ENCODE data around the gene ARHGEF1. TPM values are rescaled to one million over a fixed set of nuclear protein-coding genes. Genes with fewer than 3 reads are reported as not detected.
"Not testable (repeated sequence)": the region's sequence is repeated elsewhere in the genome, so short reads cannot be mapped to it uniquely, and the experiment has no call there.

Gene ARHGEF1
- total and polyA plus RNA-seq, 11 donors, result 22.8 to 89.2 (median 28.0) TPM

GRCh38 chr19:41872775-41873647, 10.0 kb upstream of the ARHGEF1 start:
- Histone ChIP-seq H3K4me3 (no peak overlapping the region), H3K27me3 (no peaks in the 10 kb centered on the region), H3K9me3 (no peaks in the 10 kb centered on the region), H3K36me3 (peaks cover 0 to 43% (median 39%) of the 10 kb centered on the region in 9 donors), H3K27ac (peak overlapping the region in 4 of 12 donors; percentile 4 to 86 (median 25)), H3K4me1 (peaks cover 0 to 96% (median 20%) of the 10 kb centered on the region in 12 donors)
- ATAC-seq (peak; percentile 38 to 71 (median 65)), DNase-seq (peak; percentile 53 to 84 (median 65))
- TF ChIP-seq POLR2A (IDR thresholded peaks at IDR 0.05) (no peak), CTCF (IDR thresholded peaks at IDR 0.05) (peak; percentile 52 to 72 (median 64))
- intact Hi-C loops (cut with DNase I), result loop anchor here (1.0 to 10.0 kb wide), 8 partner anchors 59 to 362 kb away; partner anchors contain the start of gene RABAC1 (in 2 of the 10)
- 54 to 61% (median 54%) methylated on average over 18 of the region's 18 CpGs for WGBS, 4 donors

DNA sequence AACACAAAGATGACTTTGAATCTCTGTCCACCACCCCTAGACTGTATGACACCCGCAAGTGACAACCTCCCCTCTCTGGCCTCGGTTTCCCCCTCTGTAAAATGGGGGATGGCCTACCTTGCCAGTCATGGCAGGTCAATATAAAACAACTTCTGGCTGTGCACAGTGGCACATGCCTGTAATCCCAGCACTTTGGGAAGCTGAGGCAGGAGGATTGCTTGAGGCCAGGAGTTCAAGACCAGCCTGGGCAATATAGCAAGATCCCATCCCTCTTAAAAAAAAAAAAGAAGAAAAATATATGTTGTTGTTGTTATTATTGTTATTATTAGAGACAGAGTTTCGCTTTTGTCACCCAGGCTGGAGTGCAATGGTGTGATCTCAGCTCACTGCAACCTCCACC, 7.0 kb upstream of the ARHGEF1 start:
- 78 to 90% (median 85%) methylated on average over 3 of the region's 3 CpGs for WGBS, 4 donors
- H3K9me3 ChIP-seq, H3K27me3 ChIP-seq, ATAC-seq, H3K4me3 ChIP-seq, DNase-seq: not testable (repeated sequence)
- Histone ChIP-seq H3K27ac (peak overlapping the region in 1 of 12 donors; percentile 79), H3K4me1 (peaks cover 0 to 72% (median 11%) of the 10 kb centered on the region in 12 donors), H3K36me3 (peaks cover 0 to 14% (median 11%) of the 10 kb centered on the region in 9 donors)
- intact Hi-C loops (cut with DNase I), result loop anchor here in 3 of 10 donors (5.0 to 10.0 kb wide), 3 partner anchors 56 to 359 kb away; no protein-coding TSS in a partner anchor

DNA sequence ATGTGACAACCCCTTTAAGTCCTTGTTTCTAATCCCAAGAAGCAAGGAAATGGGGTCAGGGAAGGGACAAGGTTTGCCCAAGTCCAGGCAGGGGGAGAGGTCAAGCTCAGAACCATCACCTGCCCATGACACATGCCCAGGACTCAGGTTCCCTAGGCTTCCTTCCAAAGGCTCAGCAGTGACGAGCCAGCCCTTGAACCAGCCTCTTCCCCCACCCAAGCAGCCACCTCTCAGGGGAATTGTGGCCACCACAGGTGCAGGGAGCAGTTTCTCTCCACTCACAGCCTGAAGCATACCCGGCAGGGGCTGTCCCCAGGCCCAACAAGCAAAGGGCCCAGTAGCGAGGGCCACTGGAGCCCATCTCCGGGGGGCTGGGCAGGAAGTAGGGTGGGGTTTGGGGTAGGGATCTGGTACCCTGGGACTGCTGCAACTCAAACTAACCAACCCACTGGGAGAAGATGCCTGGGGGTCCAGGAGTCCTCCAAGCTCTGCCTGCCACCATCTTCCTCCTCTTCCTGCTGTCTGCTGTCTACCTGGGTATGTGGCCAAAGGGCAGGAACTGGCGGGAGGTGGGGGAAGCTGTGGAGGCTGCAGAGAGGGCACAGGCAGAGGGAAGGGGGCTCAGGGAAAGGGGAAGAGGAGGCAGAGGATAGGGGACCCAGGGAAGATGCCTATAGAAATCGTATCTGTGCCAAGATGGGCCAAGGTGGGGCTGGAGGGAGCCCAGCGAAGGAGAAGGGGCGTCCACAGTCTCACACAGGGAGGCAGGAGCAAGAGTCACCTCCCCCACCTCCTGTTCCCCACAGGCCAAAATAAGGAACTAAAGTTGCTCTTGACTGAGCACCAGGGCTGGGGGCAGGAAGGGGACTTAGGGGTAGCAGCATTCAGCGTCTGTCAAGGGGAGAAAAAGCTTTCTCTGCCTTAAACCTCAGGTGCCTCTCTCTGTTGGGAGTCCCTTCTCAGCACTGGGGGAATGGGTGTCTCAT, 5.8 kb upstream of the ARHGEF1 start, which contains the start of gene CD79A:
Gene CD79A (plus strand): TSS at position 433 of the 986 bp plus-strand sequence. CDS start 26 bp downstream, at position 459.
- peaks cover 0 to 63% (median 3%) of the 10 kb centered on the region in 12 donors for H3K4me1 ChIP-seq
- no peaks in the 10 kb centered on the region for H3K27me3 ChIP-seq
- H3K9me3 ChIP-seq, result no peaks in the 10 kb centered on the region
- TF ChIP-seq CTCF (IDR thresholded peaks at IDR 0.05) (no peak), POLR2A (IDR thresholded peaks at IDR 0.05) (no peak)
- no peak within 1 kb of the TSS for H3K4me3 ChIP-seq
- intact Hi-C loops (cut with DNase I), result loop anchor here in 3 of 10 donors (5.0 to 10.0 kb wide), 3 partner anchors 55 to 358 kb away; no protein-coding TSS in a partner anchor
- peak within 1 kb of the TSS in 1 of 12 donors; percentile 79 for H3K27ac ChIP-seq
- WGBS, 4 donors, result 58 to 81% (median 76%) methylated on average over 6 to 9 of the region's 9 CpGs
- ATAC-seq (peak in 2 of 4 donors; percentile 10 to 28), DNase-seq (no peak)
- peaks cover 0 to 2% (median under 1%) of the 10 kb centered on the region in 9 donors for H3K36me3 ChIP-seq

Data from heart left ventricle (tissue), 16 donors.